SK-N-SH (cell line): ENCODE data around the gene RESF1. TPM values are rescaled to one million over a fixed set of nuclear protein-coding genes. Genes with fewer than 3 reads are reported as not detected.

ENCODE experiments used
- CTCF ChIA-PET: fragments of 300-600, 350-600 bp; formaldehyde crosslinking; extraction: SDS; loops from one replicate; lab custom pipeline; 2021; lab: Yijun Ruan, JAX
- POLR2A ChIA-PET: fragments of 350-600 bp; sonication (Branson Sonifier 250); formaldehyde crosslinking; extraction: SDS; loops from one replicate; lab custom pipeline; 2020; ENCODE audit warnings: antibody characterized with exemption, inconsistent platforms; lab: Yijun Ruan, JAX
- DNase-seq: peaks from one replicate; pipeline ENCODE4 v3.0.0; 2012
- H2AFZ ChIP-seq: fragments of 200-600 bp; sonication (generic); 2 replicates; pipeline ENCODE4 v1.8.1; 2016; ENCODE audit warnings: antibody characterized with exemption, mild to moderate bottlenecking, low read depth
- H3F3A ChIP-seq: fragments of 200-600 bp; sonication (generic); replicated peaks from 2 replicates; pipeline ENCODE3; 2016; ENCODE audit warnings: antibody characterized with exemption, mild to moderate bottlenecking; ENCODE audit not compliant: insufficient read depth
- H3K27ac ChIP-seq, 2 experiments: fragments of 200-500 bp in 1 of 2; fragments of 200-600 bp in 1 of 2; sonication (Bioruptor generic) in 1 of 2; sonication (generic), shearing (Covaris generic) in 1 of 2; 2 replicates each; pipeline versions ENCODE4 v1.5.1 to v1.6.1; 2014 to 2016; ENCODE audit warnings: low read depth in 2 of 2, inconsistent platforms in 1 of 2, low read length in 1 of 2, mild to moderate bottlenecking in 1 of 2, mixed read lengths in 1 of 2
- H3K27me3 ChIP-seq: fragments of 200-600 bp; sonication (generic), shearing (Covaris generic); 2 replicates; pipeline ENCODE4 v1.6.1; 2016; ENCODE audit warnings: mixed run types; ENCODE audit not compliant: insufficient read depth
- H3K36me3 ChIP-seq, 2 experiments: fragments of 200-500 bp in 1 of 2; fragments of 200-600 bp in 1 of 2; sonication (Bioruptor generic) in 1 of 2; sonication (generic) in 1 of 2; replicated peaks in 1 of 2; 2 replicates each; pipeline versions ENCODE3 to v1.5.1; 2014 to 2016; ENCODE audit warnings: low read length in 1 of 2, mild to moderate bottlenecking in 1 of 2; ENCODE audit not compliant: insufficient read depth in 2 of 2, control insufficient read depth in 1 of 2
- H3K4me1 ChIP-seq, 2 experiments: fragments of 200-500 bp in 1 of 2; fragments of 200-600 bp in 1 of 2; sonication (Bioruptor generic) in 1 of 2; sonication (generic), shearing (Covaris generic) in 1 of 2; 2 replicates each; pipeline versions ENCODE4 v1.5.1 to v1.6.1; 2014 to 2016; ENCODE audit warnings: low read depth in 1 of 2, low read length in 1 of 2, mixed run types in 1 of 2; ENCODE audit not compliant: insufficient read depth in 2 of 2, control insufficient read depth in 1 of 2
- H3K4me2 ChIP-seq: fragments of 200-600 bp; sonication (generic), shearing (Covaris generic); 2 replicates; pipeline ENCODE4 v1.6.1; 2017; ENCODE audit warnings: mixed run types
- H3K4me3 ChIP-seq, 2 experiments: fragments of 200-500 bp in 1 of 2; fragments of 200-600 bp in 1 of 2; sonication (Bioruptor generic) in 1 of 2; sonication (generic), shearing (Covaris generic) in 1 of 2; 2 replicates each; pipeline versions ENCODE4 v1.5.1 to v1.8.1; 2014 to 2016; ENCODE audit warnings: low read depth in 2 of 2, inconsistent platforms in 1 of 2, low read length in 1 of 2, mild to moderate bottlenecking in 1 of 2, mixed read lengths in 1 of 2, moderate library complexity in 1 of 2
- H3K79me2 ChIP-seq: fragments of 200-600 bp; sonication (generic); 2 replicates; pipeline ENCODE4 v1.8.1; 2017; ENCODE audit warnings: mild to moderate bottlenecking; ENCODE audit not compliant: insufficient read depth
- H3K9ac ChIP-seq: fragments of 200-600 bp; sonication (generic); 2 replicates; pipeline ENCODE4 v1.6.1; 2017; ENCODE audit warnings: mixed run types
- H3K9me2 ChIP-seq: fragments of 200-600 bp; sonication (generic); 2 replicates; pipeline ENCODE4 v1.6.1; 2017; ENCODE audit warnings: mixed run types
- H3K9me3 ChIP-seq: fragments of 200-600 bp; sonication (generic); 2 replicates; pipeline ENCODE4 v1.6.1; 2017; ENCODE audit warnings: mixed run types, mild to moderate bottlenecking, moderate library complexity
- H4K20me1 ChIP-seq: fragments of 200-600 bp; sonication (generic); 2 replicates; pipeline ENCODE4 v1.6.1; 2017; ENCODE audit warnings: mild to moderate bottlenecking, mixed run types; ENCODE audit not compliant: insufficient read depth
- ELF1 ChIP-seq: IDR thresholded peaks from 2 replicates; pipeline ENCODE4 v1.4.0; 2012
- FOSL2 ChIP-seq: IDR thresholded peaks from 2 replicates; pipeline ENCODE4 v1.4.0; 2012; ENCODE audit warnings: low read depth, mild to moderate bottlenecking, moderate library complexity, borderline replicate concordance
- GATA2 ChIP-seq: sonication (generic); formaldehyde crosslinking; IDR thresholded peaks from 2 replicates; pipeline ENCODE4 v1.5.0; 2020; ENCODE audit warnings: mild to moderate bottlenecking, missing genetic modification reagents
- JUND ChIP-seq: IDR thresholded peaks from 2 replicates; pipeline ENCODE4 v1.4.0; 2012
- MAX ChIP-seq: IDR thresholded peaks from 2 replicates; pipeline ENCODE4 v1.4.0; 2012; ENCODE audit warnings: low read depth
- NRF1 ChIP-seq: IDR thresholded peaks from 2 replicates; pipeline ENCODE4 v1.6.1; 2012; ENCODE audit warnings: low read depth, mild to moderate bottlenecking, low read length
- PBX3 ChIP-seq: IDR thresholded peaks from 2 replicates; pipeline ENCODE4; 2012
- POLR2AphosphoS5 ChIP-seq: IDR thresholded peaks from 2 replicates; pipeline ENCODE4 v1.6.1; 2012; ENCODE audit warnings: low read depth, low read length
- RAD21 ChIP-seq: IDR thresholded peaks from 2 replicates; pipeline ENCODE4 v1.6.1; 2012; ENCODE audit warnings: mild to moderate bottlenecking, low read length
- RFX5 ChIP-seq: IDR thresholded peaks from 2 replicates; pipeline ENCODE4 v1.6.1; 2012; ENCODE audit warnings: mild to moderate bottlenecking, improper control_type of control experiment, low read length
- RXRA ChIP-seq: IDR thresholded peaks from 2 replicates; pipeline ENCODE4 v1.4.0; 2012; ENCODE audit warnings: low read depth, mild to moderate bottlenecking, borderline replicate concordance
- SIN3A ChIP-seq: IDR thresholded peaks from 2 replicates; pipeline ENCODE4 v1.6.1; 2012; ENCODE audit warnings: low read depth, mild to moderate bottlenecking, low read length, moderate library complexity, borderline replicate concordance
- SMC3 ChIP-seq: IDR thresholded peaks from 2 replicates; pipeline ENCODE4 v1.6.1; 2012; ENCODE audit warnings: low read depth, low read length, improper control_type of control experiment
- TAF1 ChIP-seq: IDR thresholded peaks from 2 replicates; pipeline ENCODE4 v1.6.1; 2012; ENCODE audit warnings: low read depth, mild to moderate bottlenecking, low read length, moderate library complexity, borderline replicate concordance
- TCF12 ChIP-seq: IDR thresholded peaks from 2 replicates; pipeline ENCODE4 v1.4.0; 2012
- USF1 ChIP-seq: IDR thresholded peaks from 2 replicates; pipeline ENCODE4 v1.4.0; 2012; ENCODE audit warnings: low read depth, borderline replicate concordance
- USF2 ChIP-seq: fragments of 150-350 bp; IDR thresholded peaks from 2 replicates; pipeline ENCODE4 v1.6.1; 2017; ENCODE audit warnings: antibody characterized with exemption, low read length, low read depth, borderline replicate concordance
- YY1 ChIP-seq: IDR thresholded peaks from 2 replicates; pipeline ENCODE4 v1.4.0; 2012; ENCODE audit warnings: low read depth, mild to moderate bottlenecking
- ZBTB33 ChIP-seq: IDR thresholded peaks from 2 replicates; pipeline ENCODE4 v1.4.0; 2012; ENCODE audit warnings: low read depth, borderline replicate concordance
- WGBS: methylation state at CpG from one replicate; pipeline ENCODE4 v1.1.6; 2017; ENCODE audit warnings: low lambda C conversion rate; 5-methylcytosine and 5-hydroxymethylcytosine counted together
- polyA plus RNA-seq, 3 experiments: library from polyadenylated mRNA; depleted of rRNA; stranded (reverse); fragments of >200 nt; gene quantifications; 2 replicates each; pipeline ENCODE4 v1.2.3, GENCODE V29; 2012

Gene RESF1
- polyA plus RNA-seq, 1 of the 3 experiments (the other 2 are of a cell fraction), result 4.9 TPM

- TF ChIP-seq MAX (no peak), ELF1 (no peak), RFX5 (no peak), NRF1 (no peak), SMC3 (no peak), SIN3A (no peak), POLR2AphosphoS5 (no peak), ZBTB33 (no peak)
- H3K4me3 ChIP-seq, result no peak overlapping the region
These were observed 15.5 kb downstream of the RESF1 start for GRCh38 chr12:31974673-31975072.

GRCh38 chr12:31984806-31985591, 25.8 kb downstream of the RESF1 start:
- Histone ChIP-seq H3F3A (no peaks in the 10 kb centered on the region), H3K9ac (no peak overlapping the region), H3K27ac (no peak overlapping the region), H3K27me3 (no peaks in the 10 kb centered on the region), H3K9me2 (no peaks in the 10 kb centered on the region), H3K4me3 (no peak overlapping the region), H3K4me1 (no peaks in the 10 kb centered on the region), H3K9me3 (no peaks in the 10 kb centered on the region), H2AFZ (no peak overlapping the region), H3K36me3 (peaks cover 22 to 38% of the 10 kb centered on the region in 2 experiments), H4K20me1 (no peaks in the 10 kb centered on the region), H3K4me2 (no peak overlapping the region), H3K79me2 (peaks cover 7% of the 10 kb centered on the region; the same call in 1 of the 2 replicates)
- CTCF ChIA-PET, result no interaction called here
- 98% methylated on average over 13 of the region's 13 CpGs for WGBS
- POLR2A ChIA-PET, result no interaction called here
- DNase-seq, result no peak
- TF ChIP-seq GATA2 (no peak), ELF1 (no peak), YY1 (no peak), PBX3 (no peak), RFX5 (no peak), RAD21 (no peak), TCF12 (no peak), USF2 (no peak), POLR2AphosphoS5 (no peak), USF1 (no peak), SIN3A (no peak), MAX (no peak), RXRA (no peak), ZBTB33 (no peak), JUND (no peak), NRF1 (no peak), TAF1 (no peak), FOSL2 (no peak)

More at GRCh38 chr12:31974673-31975072, 15.5 kb downstream of the RESF1 start:
- H3K4me1 ChIP-seq, result no peaks in the 10 kb centered on the region
- H2AFZ ChIP-seq, result no peak overlapping the region
- H3K9me3 ChIP-seq, result no peaks in the 10 kb centered on the region
- DNase-seq, result no peak
- no peaks in the 10 kb centered on the region for H3F3A ChIP-seq
- H4K20me1 ChIP-seq, result no peaks in the 10 kb centered on the region
- peaks cover 16 to 47% of the 10 kb centered on the region in 2 experiments for H3K36me3 ChIP-seq
- ChIA-PET CTCF (no interaction called here), POLR2A (no interaction called here)
- no peak overlapping the region for H3K9ac ChIP-seq
- H3K27me3 ChIP-seq, result no peaks in the 10 kb centered on the region
- no peak overlapping the region for H3K4me2 ChIP-seq
- H3K79me2 ChIP-seq, result peaks cover 14% of the 10 kb centered on the region
- H3K27ac ChIP-seq, result no peak overlapping the region
- H3K9me2 ChIP-seq, result no peaks in the 10 kb centered on the region
- 96% methylated on average over 5 of the region's 5 CpGs for WGBS
